ENCODE results near the gene SLC2A9.

The SLC2A9 gene

GRCh38 chr4:9952415-9952950 is 68.8 kb downstream of the SLC2A9 start:
- DNase-seq, result no peak

GRCh38 chr4:9949573-9949972 is 71.7 kb downstream of the SLC2A9 start:
- no peak for DNase-seq

GRCh38 chr4:9947168-9948062 is 73.9 kb downstream of the SLC2A9 start:
- DNase-seq, result no peak

GRCh38 chr4:9946170-9946569 is 75.1 kb downstream of the SLC2A9 start:
- DNase-seq, result no peak

- no peak for DNase-seq
These were observed 76.6 kb downstream of the SLC2A9 start for GRCh38 chr4:9944431-9945425.

GRCh38 chr4:9943761-9944160 is 77.5 kb downstream of the SLC2A9 start:
- no peak for DNase-seq

- no peak for DNase-seq
These were observed 78.2 kb downstream of the SLC2A9 start for GRCh38 chr4:9942921-9943600.

- no peak for DNase-seq
These were observed 79.2 kb downstream of the SLC2A9 start for GRCh38 chr4:9942139-9942538.

- no peak for DNase-seq
These were observed 81.3 kb downstream of the SLC2A9 start for GRCh38 chr4:9940041-9940440.

GRCh38 chr4:9938933-9939332 is 82.4 kb downstream of the SLC2A9 start:
- no peak for DNase-seq

GRCh38 chr4:9937078-9937477 is 84.2 kb downstream of the SLC2A9 start:
- no peak for DNase-seq

GRCh38 chr4:9936129-9936644 is 85.1 kb downstream of the SLC2A9 start:
- DNase-seq, result no peak

GRCh38 chr4:9933956-9934355 is 87.3 kb downstream of the SLC2A9 start:
- DNase-seq, result no peak

GRCh38 chr4:9933184-9933583 is 88.1 kb downstream of the SLC2A9 start:
- DNase-seq, result no peak

- no peak for DNase-seq
These were observed 88.5 kb downstream of the SLC2A9 start for GRCh38 chr4:9932771-9933170.

GRCh38 chr4:9931146-9931545 is 90.2 kb downstream of the SLC2A9 start:
- DNase-seq, result no peak

GRCh38 chr4:9929111-9929510 is 92.2 kb downstream of the SLC2A9 start:
- no peak for DNase-seq

GRCh38 chr4:9927341-9928007 is 93.8 kb downstream of the SLC2A9 start:
- DNase-seq, result no peak

- DNase-seq, result no peak
These were observed 94.7 kb downstream of the SLC2A9 start for GRCh38 chr4:9926586-9926985.

- DNase-seq, result no peak
These were observed 95.4 kb downstream of the SLC2A9 start for GRCh38 chr4:9925750-9926439.

- no peak for DNase-seq
These were observed 96.5 kb downstream of the SLC2A9 start for GRCh38 chr4:9924750-9925149.

Data from AML-193 (cell line).